Endodermal cell (in vitro differentiated cells): ENCODE measurements around the gene GSC2. TPM values are rescaled to one million over a fixed set of nuclear protein-coding genes. Genes with fewer than 3 reads are reported as not detected.

Experiments used
- DNase-seq: peaks from one replicate; pipeline ENCODE4 v3.0.0-alpha.2; 2017
- H3K27ac ChIP-seq: 2 replicates; pipeline ENCODE4 v1.5.1; 2013; ENCODE audit warnings: mild to moderate bottlenecking, low read depth, low read length, moderate library complexity
- H3K27me3 ChIP-seq: 2 replicates; pipeline ENCODE4 v1.6.1; 2013; ENCODE audit warnings: mild to moderate bottlenecking, low read length, moderate library complexity; ENCODE audit not compliant: insufficient read depth, control insufficient read depth, poor library complexity, severe bottlenecking
- H3K36me3 ChIP-seq: 2 replicates; pipeline ENCODE4 v1.7.0; 2013; ENCODE audit warnings: mild to moderate bottlenecking, low read length, moderate library complexity; ENCODE audit not compliant: control insufficient read depth, insufficient read depth
- H3K4me1 ChIP-seq: one replicate; pipeline ENCODE4 v1.7.0; 2013; ENCODE audit warnings: low read length; ENCODE audit not compliant: control insufficient read depth, insufficient read depth
- H3K4me3 ChIP-seq: 2 replicates; pipeline ENCODE4 v1.5.1; 2013; ENCODE audit warnings: mild to moderate bottlenecking, low read length, moderate library complexity
- H3K9ac ChIP-seq: 2 replicates; pipeline ENCODE4 v1.6.1; 2013; ENCODE audit warnings: mild to moderate bottlenecking, low read length, moderate library complexity; ENCODE audit not compliant: poor library complexity, severe bottlenecking; ENCODE audit errors: extremely low read depth
- H3K9me3 ChIP-seq: 2 replicates; pipeline ENCODE4 v1.6.1; 2013; ENCODE audit warnings: mild to moderate bottlenecking, low read length, moderate library complexity; ENCODE audit not compliant: control insufficient read depth
- H3K27ac Mint-ChIP-seq: 2 replicates; pipeline ENCODE4 v1.8.0; 2020; ENCODE audit warnings: mixed read lengths
- H3K27me3 Mint-ChIP-seq: 2 replicates; pipeline ENCODE4 v1.8.0; 2021; ENCODE audit warnings: mild to moderate bottlenecking, mixed read lengths; ENCODE audit not compliant: insufficient read depth
- H3K36me3 Mint-ChIP-seq: 2 replicates; pipeline ENCODE4 v1.8.0; 2020; ENCODE audit warnings: low read depth, mixed read lengths
- H3K4me1 Mint-ChIP-seq: 2 replicates; pipeline ENCODE4 v1.8.0; 2020; ENCODE audit warnings: mixed read lengths
- H3K4me3 Mint-ChIP-seq: 2 replicates; pipeline ENCODE4 v1.8.0; 2020; ENCODE audit warnings: mild to moderate bottlenecking, moderate library complexity, mixed read lengths
- H3K9me3 Mint-ChIP-seq: 2 replicates; pipeline ENCODE4 v1.8.0; 2020; ENCODE audit warnings: mild to moderate bottlenecking, mixed read lengths
- WGBS, 2 experiments: methylation state at CpG; one replicate each; pipeline versions ENCODE4 v1.1.5 to v1.1.7; 2013; ENCODE audit warnings: missing lambda C conversion rate in 2 of 2, mixed read lengths in 1 of 2; ENCODE audit not compliant: insufficient coverage in 1 of 2, insufficient read length in 1 of 2; 5-methylcytosine and 5-hydroxymethylcytosine counted together
- total RNA-seq, 2 donors: library from RNA; stranded (reverse); fragmentation: NEBNext Ultra II Directional in 1 of 2; extraction: Animal tissue kit (Norgen Biotek cat#: 25700) in 1 of 2; gene quantifications; 2 replicates in 1 of 2; 3 replicates in 1 of 2; pipeline ENCODE4 v1.2.1, GENCODE V29; 2021
- TF ChIP-seq, protein P1 (sequence below): fragments of 200-600 bp; sonication (generic); conservative IDR thresholded peaks from 2 replicates; pipeline ENCODE4 v1.5.0; 2021; ENCODE audit warnings: antibody characterized with exemption, mild to moderate bottlenecking

GSC2 gene
- total RNA-seq, 2 donors from 2014 or later, result not detected

- Mint-ChIP-seq H3K4me3 (no peak overlapping the region), H3K27ac (peak overlapping the region; percentile 17), H3K27me3 (no peaks in the 10 kb centered on the region), H3K9me3 (no peaks in the 10 kb centered on the region), H3K36me3 (peaks cover 8% of the 10 kb centered on the region), H3K4me1 (peaks cover 15% of the 10 kb centered on the region)
- Histone ChIP-seq H3K9me3 (no peaks in the 10 kb centered on the region), H3K4me1 (peaks cover 3% of the 10 kb centered on the region), H3K36me3 (peaks cover 2% of the 10 kb centered on the region), H3K27me3 (no peaks in the 10 kb centered on the region), H3K4me3 (no peak overlapping the region), H3K9ac (no peak overlapping the region), H3K27ac (no peak overlapping the region)
- 87 to 91% methylated on average over 11 to 18 of the region's 18 CpGs for WGBS, 2 experiments
- no peak for DNase-seq
- TF ChIP-seq, protein P1, sequence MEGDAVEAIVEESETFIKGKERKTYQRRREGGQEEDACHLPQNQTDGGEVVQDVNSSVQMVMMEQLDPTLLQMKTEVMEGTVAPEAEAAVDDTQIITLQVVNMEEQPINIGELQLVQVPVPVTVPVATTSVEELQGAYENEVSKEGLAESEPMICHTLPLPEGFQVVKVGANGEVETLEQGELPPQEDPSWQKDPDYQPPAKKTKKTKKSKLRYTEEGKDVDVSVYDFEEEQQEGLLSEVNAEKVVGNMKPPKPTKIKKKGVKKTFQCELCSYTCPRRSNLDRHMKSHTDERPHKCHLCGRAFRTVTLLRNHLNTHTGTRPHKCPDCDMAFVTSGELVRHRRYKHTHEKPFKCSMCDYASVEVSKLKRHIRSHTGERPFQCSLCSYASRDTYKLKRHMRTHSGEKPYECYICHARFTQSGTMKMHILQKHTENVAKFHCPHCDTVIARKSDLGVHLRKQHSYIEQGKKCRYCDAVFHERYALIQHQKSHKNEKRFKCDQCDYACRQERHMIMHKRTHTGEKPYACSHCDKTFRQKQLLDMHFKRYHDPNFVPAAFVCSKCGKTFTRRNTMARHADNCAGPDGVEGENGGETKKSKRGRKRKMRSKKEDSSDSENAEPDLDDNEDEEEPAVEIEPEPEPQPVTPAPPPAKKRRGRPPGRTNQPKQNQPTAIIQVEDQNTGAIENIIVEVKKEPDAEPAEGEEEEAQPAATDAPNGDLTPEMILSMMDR, result peak; percentile 67
These were observed 44.0 kb downstream of the GSC2 start for GRCh38 chr22:19105867-19106802.

- H3K27ac Mint-ChIP-seq, result peak overlapping the region; percentile 17
- H3K9me3 Mint-ChIP-seq, result no peaks in the 10 kb centered on the region
- H3K4me1 Mint-ChIP-seq, result peaks cover 12% of the 10 kb centered on the region
- H3K27me3 Mint-ChIP-seq, result no peaks in the 10 kb centered on the region
- no peaks in the 10 kb centered on the region for H3K27me3 ChIP-seq
- H3K27ac ChIP-seq, result no peak overlapping the region
- TF ChIP-seq, protein P1, result no peak
- H3K9ac ChIP-seq, result no peak overlapping the region
- H3K4me1 ChIP-seq, result peaks cover 3% of the 10 kb centered on the region
- peaks cover 4% of the 10 kb centered on the region for H3K36me3 ChIP-seq
- H3K36me3 Mint-ChIP-seq, result peaks cover 8% of the 10 kb centered on the region
- no peak overlapping the region for H3K4me3 ChIP-seq
- no peak overlapping the region for H3K4me3 Mint-ChIP-seq
- DNase-seq, result no peak
- no peaks in the 10 kb centered on the region for H3K9me3 ChIP-seq
- 98 to 100% methylated on average over 8 of the region's 8 CpGs for WGBS, 2 experiments
These were observed 44.6 kb downstream of the GSC2 start for GRCh38 chr22:19105456-19105855.

DNA sequence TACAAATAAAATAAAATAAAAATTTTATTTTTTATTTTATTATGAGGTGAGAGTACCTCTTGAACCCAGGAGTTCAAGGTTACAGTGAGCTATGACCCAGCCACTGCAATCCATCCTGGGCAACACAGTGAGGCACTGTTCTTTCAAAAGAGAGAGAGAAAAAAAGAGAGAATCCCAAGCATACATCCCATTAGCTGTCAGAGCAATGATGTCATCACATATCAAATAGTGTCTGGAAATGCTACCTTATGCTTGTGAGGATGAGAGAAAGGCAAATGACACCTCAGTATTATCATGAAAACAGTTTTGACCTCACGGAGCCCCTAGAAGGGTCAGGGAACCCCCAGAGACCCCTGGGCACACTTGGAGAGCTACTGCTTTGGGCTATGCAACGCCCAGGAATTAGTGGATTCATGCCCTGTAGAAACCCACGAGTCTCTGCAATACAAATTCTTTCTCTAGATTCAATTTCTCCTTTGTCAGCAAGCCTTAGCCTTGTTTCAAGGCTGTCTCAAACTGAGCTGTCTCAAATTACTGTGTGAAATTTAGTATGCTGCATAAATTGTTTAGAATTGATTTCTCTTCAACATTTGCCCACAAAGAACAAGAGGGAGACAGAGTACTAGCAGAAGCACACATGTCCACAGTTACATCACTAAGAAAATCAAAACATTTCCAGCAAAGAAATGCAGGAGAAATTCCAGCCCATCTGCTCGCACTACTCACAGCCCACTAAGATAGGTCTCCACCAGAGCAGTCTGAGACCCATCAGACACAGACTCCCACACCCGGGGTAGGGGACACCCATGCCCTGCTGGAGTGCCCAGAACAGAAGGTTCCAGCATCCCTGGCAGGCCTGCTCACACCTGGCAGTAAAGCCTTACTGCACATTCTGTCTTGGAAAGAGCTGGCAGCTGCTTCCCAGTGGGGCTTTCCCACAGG, 45.9 kb downstream of the GSC2 start:
- H3K9ac ChIP-seq, result no peak overlapping the region

More for the DNA sequence above, 45.9 kb downstream of the GSC2 start:
- 89 to 92% methylated on average over 4 to 5 of the region's 5 CpGs for WGBS, 2 experiments
- Mint-ChIP-seq H3K27ac (no peak overlapping the region), H3K4me3 (no peak overlapping the region), H3K9me3 (no peaks in the 10 kb centered on the region), H3K27me3 (no peaks in the 10 kb centered on the region), H3K4me1 (no peaks in the 10 kb centered on the region), H3K36me3 (peaks cover 8% of the 10 kb centered on the region)
- no peaks in the 10 kb centered on the region for H3K4me1 ChIP-seq
- H3K4me3 ChIP-seq, result no peak overlapping the region
- no peaks in the 10 kb centered on the region for H3K27me3 ChIP-seq
- TF ChIP-seq, protein P1, result no peak
- DNase-seq, result no peak
- H3K9me3 ChIP-seq, result no peaks in the 10 kb centered on the region
- H3K36me3 ChIP-seq, result peaks cover 4% of the 10 kb centered on the region
- H3K27ac ChIP-seq, result peak overlapping the region; percentile 38
